Gastroesophageal sphincter (tissue), 4 donors: ENCODE results near the gene SFI1. TPM values are rescaled to one million over a fixed set of nuclear protein-coding genes. Genes with fewer than 3 reads are reported as not detected.

Source experiments
- ATAC-seq: fragments of 150-250 bp; one replicate; pipeline ENCODE4 v1.9.1; 2016; ENCODE audit warnings: mild to moderate bottlenecking, moderate library complexity
- H3K27ac ChIP-seq, 4 donors: fragments of 200-600 bp; sonication (generic) in 3 of 4; 1 replicate in 3 of 4; 2 replicates in 1 of 4; pipeline ENCODE4 v1.5.1; 2016 to 2019
- H3K27me3 ChIP-seq: fragments of 200-600 bp; sonication (generic); one replicate; pipeline ENCODE4 v1.5.1; 2019
- H3K36me3 ChIP-seq, 2 donors: fragments of 200-600 bp; sonication (generic); one replicate each; pipeline ENCODE4 v1.5.1; 2019; ENCODE audit warnings: control low read depth in 1 of 2
- H3K4me1 ChIP-seq, 3 donors: fragments of 200-600 bp; sonication (generic); 1 replicate in 2 of 3; 2 replicates in 1 of 3; pipeline ENCODE4 v1.5.1; 2016 to 2019; ENCODE audit warnings: control low read depth in 2 of 3
- H3K4me3 ChIP-seq, 2 donors: fragments of 200-600 bp; sonication (generic); one replicate each; pipeline ENCODE4 v1.5.1; 2019; ENCODE audit warnings: mild to moderate bottlenecking in 1 of 2, moderate library complexity in 1 of 2
- H3K9me3 ChIP-seq, 3 donors: fragments of 200-600 bp; sonication (generic); one replicate each; pipeline ENCODE4 v1.5.1; 2017 to 2019; ENCODE audit warnings: control low read depth in 2 of 3
- CTCF ChIP-seq, 4 experiments: fragments of 200-600 bp in 2 of 4; fragments of 450-650 bp in 2 of 4; sonication (generic) in 1 of 4; IDR thresholded peaks; one replicate each; pipeline ENCODE4 v1.5.1; 2017 to 2019; ENCODE audit warnings: antibody characterized with exemption in 4 of 4, mild to moderate bottlenecking in 2 of 4, moderate library complexity in 2 of 4
- EP300 ChIP-seq: sonication (generic); formaldehyde crosslinking; IDR thresholded peaks from one replicate; pipeline ENCODE4 v1.6.1; 2017; ENCODE audit warnings: antibody characterized with exemption, mild to moderate bottlenecking
- POLR2A ChIP-seq, 2 donors: fragments of 450-650 bp; IDR thresholded peaks; one replicate each; pipeline ENCODE4 v1.6.1; 2017; ENCODE audit warnings: antibody characterized with exemption in 2 of 2, mild to moderate bottlenecking in 2 of 2, moderate library complexity in 1 of 2
- POLR2AphosphoS5 ChIP-seq: sonication (generic); formaldehyde crosslinking; IDR thresholded peaks from one replicate; pipeline ENCODE4 v1.6.1; 2017; ENCODE audit warnings: antibody characterized with exemption
- WGBS, 2 donors: methylation state at CpG; one replicate each; pipeline ENCODE4 v1.1.5; 2018; ENCODE audit warnings: low coverage in 1 of 2; 5-methylcytosine and 5-hydroxymethylcytosine counted together
- total RNA-seq, 4 donors: library from RNA; depleted of rRNA; stranded (reverse); fragments of >200 nt; gene quantifications; one replicate each; pipeline ENCODE4 v1.1.0, GENCODE V29; 2016

SFI1 gene
- total RNA-seq, result 10 to 100 TPM; 14.4 to 54.8 (median 20.0) TPM

- no peaks in the 10 kb centered on the region for H3K9me3 ChIP-seq
- 0% methylated on average over 5 to 17 of the region's 70 CpGs for WGBS, 2 donors
- H3K4me3 ChIP-seq, result peak within 1 kb of the TSS; percentile 45 to 81
- H3K4me1 ChIP-seq, result peaks cover 0 to 26% (median 3%) of the 10 kb centered on the region in 3 donors
- peaks cover 0 to 5% of the 10 kb centered on the region in 2 donors for H3K36me3 ChIP-seq
- H3K27ac ChIP-seq, result peak within 1 kb of the TSS; percentile 7 to 87 (median 86)
- H3K27me3 ChIP-seq, result no peaks in the 10 kb centered on the region
- ATAC-seq, result peak; percentile 97
- TF ChIP-seq EP300 (no peak), CTCF (IDR thresholded peaks at IDR 0.05) (peak in 2 of 4 experiments; percentile 27 to 48), POLR2AphosphoS5 (peak; percentile 9)
Measured at GRCh38 chr22:31496007-31496734, at the start of gene SFI1. Gene SFI1 (plus strand): TSS chr22:31496536. CDS start chr22:31508285, 11,749 bp downstream.

- Histone ChIP-seq H3K4me3 (no peak overlapping the region), H3K9me3 (no peaks in the 10 kb centered on the region), H3K27ac (no peak overlapping the region), H3K36me3 (peaks cover 0 to 75% of the 10 kb centered on the region in 2 donors), H3K27me3 (no peaks in the 10 kb centered on the region), H3K4me1 (no peaks in the 10 kb centered on the region)
- 86 to 100% methylated on average over 2 of the region's 2 CpGs for WGBS, 2 donors
- ATAC-seq, result no peak
- no peak for TF ChIP-seq CTCF (IDR thresholded peaks at IDR 0.05)
- no peak for TF ChIP-seq POLR2A (IDR thresholded peaks at IDR 0.05)
- no peak for TF ChIP-seq EP300
- no peak for TF ChIP-seq POLR2AphosphoS5
Measured at GRCh38 chr22:31446767-31447166, 49.6 kb upstream of the SFI1 start.

GRCh38 chr22:31447337-31447736 lies 49.0 kb upstream of the SFI1 start:
- Histone ChIP-seq H3K9me3 (no peaks in the 10 kb centered on the region), H3K36me3 (peaks cover 0 to 72% of the 10 kb centered on the region in 2 donors), H3K27me3 (no peaks in the 10 kb centered on the region), H3K4me3 (no peak overlapping the region), H3K4me1 (no peaks in the 10 kb centered on the region), H3K27ac (no peak overlapping the region)
- TF ChIP-seq EP300, result no peak
- no peak for TF ChIP-seq POLR2AphosphoS5
- no peak for TF ChIP-seq POLR2A (IDR thresholded peaks at IDR 0.05)
- no peak for TF ChIP-seq CTCF (IDR thresholded peaks at IDR 0.05)
- ATAC-seq, result no peak
- WGBS, 2 donors, result 97 to 100% methylated on average over 3 of the region's 3 CpGs

GRCh38 chr22:31448382-31448781 lies 48.0 kb upstream of the SFI1 start:
- Histone ChIP-seq H3K27me3 (no peaks in the 10 kb centered on the region), H3K9me3 (no peaks in the 10 kb centered on the region), H3K4me3 (no peak overlapping the region), H3K4me1 (no peaks in the 10 kb centered on the region), H3K36me3 (peaks cover 0 to 72% of the 10 kb centered on the region in 2 donors), H3K27ac (no peak overlapping the region)
- TF ChIP-seq POLR2A (IDR thresholded peaks at IDR 0.05) (no peak), CTCF (IDR thresholded peaks at IDR 0.05) (no peak), EP300 (no peak), POLR2AphosphoS5 (no peak)
- WGBS, 2 donors, result 33 to 72% methylated on average over 1 to 2 of the region's 2 CpGs
- no peak for ATAC-seq

GRCh38 chr22:31449506-31449905 lies 46.8 kb upstream of the SFI1 start:
- peaks cover 0 to 72% of the 10 kb centered on the region in 2 donors for H3K36me3 ChIP-seq
- no peaks in the 10 kb centered on the region for H3K9me3 ChIP-seq
- 66 to 75% methylated on average over 3 to 4 of the region's 4 CpGs for WGBS, 2 donors
- no peaks in the 10 kb centered on the region for H3K27me3 ChIP-seq
- no peak overlapping the region for H3K4me3 ChIP-seq
- no peak for ATAC-seq
- TF ChIP-seq EP300, result no peak
- no peak for TF ChIP-seq CTCF (IDR thresholded peaks at IDR 0.05)
- no peak for TF ChIP-seq POLR2AphosphoS5
- TF ChIP-seq POLR2A (IDR thresholded peaks at IDR 0.05), result no peak
- H3K27ac ChIP-seq, result no peak overlapping the region
- H3K4me1 ChIP-seq, result no peaks in the 10 kb centered on the region
